Measurements from ENCODE around the gene CTNND2.

Gene CTNND2

GRCh38 chr5:11240293-11241190, 663.7 kb downstream of the CTNND2 start:
- no peak for DNase-seq (ENCODE audit: low spot score)

- no peak for DNase-seq (ENCODE audit: low spot score)
Measured at GRCh38 chr5:11239261-11240015, 664.8 kb downstream of the CTNND2 start.

GRCh38 chr5:11234501-11234911, 669.7 kb downstream of the CTNND2 start:
- peak; percentile 17 for DNase-seq (ENCODE audit: low spot score)

- no peak for DNase-seq (ENCODE audit: low spot score)
Measured at GRCh38 chr5:11230890-11231289, 673.4 kb downstream of the CTNND2 start.

- no peak for DNase-seq (ENCODE audit: low spot score)
Measured at GRCh38 chr5:11227064-11227463, 677.2 kb downstream of the CTNND2 start.

GRCh38 chr5:11224436-11225187, 679.6 kb downstream of the CTNND2 start:
- DNase-seq (ENCODE audit: low spot score), result no peak

- DNase-seq (ENCODE audit: low spot score), result no peak
Measured at GRCh38 chr5:11222169-11222568, 682.1 kb downstream of the CTNND2 start.

- DNase-seq (ENCODE audit: low spot score), result no peak
Measured at GRCh38 chr5:11214864-11215644, 689.2 kb downstream of the CTNND2 start.

GRCh38 chr5:11212706-11213105, 691.5 kb downstream of the CTNND2 start:
- DNase-seq (ENCODE audit: low spot score), result no peak

GRCh38 chr5:11197726-11198125, 706.5 kb downstream of the CTNND2 start:
- no peak for DNase-seq (ENCODE audit: low spot score)

- DNase-seq (ENCODE audit: low spot score), result no peak
Measured at GRCh38 chr5:11191673-11192072, 712.6 kb downstream of the CTNND2 start.

GRCh38 chr5:11182441-11183080, 721.7 kb downstream of the CTNND2 start:
- DNase-seq (ENCODE audit: low spot score), result no peak

GRCh38 chr5:11181940-11182339, 722.3 kb downstream of the CTNND2 start:
- DNase-seq (ENCODE audit: low spot score), result no peak

GRCh38 chr5:11180890-11181289, 723.4 kb downstream of the CTNND2 start:
- DNase-seq (ENCODE audit: low spot score), result no peak

- DNase-seq (ENCODE audit: low spot score), result no peak
Measured at GRCh38 chr5:11177999-11178711, 726.1 kb downstream of the CTNND2 start.

GRCh38 chr5:11174591-11174990, 729.7 kb downstream of the CTNND2 start:
- no peak for DNase-seq (ENCODE audit: low spot score)

- DNase-seq (ENCODE audit: low spot score), result no peak
Measured at GRCh38 chr5:11172484-11172883, 731.8 kb downstream of the CTNND2 start.

- DNase-seq (ENCODE audit: low spot score), result no peak
Measured at GRCh38 chr5:11171236-11171635, 733.0 kb downstream of the CTNND2 start.

- no peak for DNase-seq (ENCODE audit: low spot score)
Measured at GRCh38 chr5:11166923-11167322, 737.3 kb downstream of the CTNND2 start.

- no peak for DNase-seq (ENCODE audit: low spot score)
Measured at GRCh38 chr5:11164531-11165294, 739.5 kb downstream of the CTNND2 start.

Data from CD4-positive, alpha-beta T cell treated with Interleukin-15 for 4 hours (primary cell).